Activated gamma-delta T cell (primary cell): ENCODE measurements around the gene EVI5.

Experiments used
- DNase-seq: peaks from one replicate; lab custom pipeline; 2025; lab: John Stamatoyannopoulos, UW
- total RNA-seq, 2 donors: gene quantifications; one replicate each; lab custom pipeline; 2026; lab: John Stamatoyannopoulos, UW

EVI5 gene
- 2.9 to 4.0 reads per million in 2 donors for total RNA-seq

DNA sequence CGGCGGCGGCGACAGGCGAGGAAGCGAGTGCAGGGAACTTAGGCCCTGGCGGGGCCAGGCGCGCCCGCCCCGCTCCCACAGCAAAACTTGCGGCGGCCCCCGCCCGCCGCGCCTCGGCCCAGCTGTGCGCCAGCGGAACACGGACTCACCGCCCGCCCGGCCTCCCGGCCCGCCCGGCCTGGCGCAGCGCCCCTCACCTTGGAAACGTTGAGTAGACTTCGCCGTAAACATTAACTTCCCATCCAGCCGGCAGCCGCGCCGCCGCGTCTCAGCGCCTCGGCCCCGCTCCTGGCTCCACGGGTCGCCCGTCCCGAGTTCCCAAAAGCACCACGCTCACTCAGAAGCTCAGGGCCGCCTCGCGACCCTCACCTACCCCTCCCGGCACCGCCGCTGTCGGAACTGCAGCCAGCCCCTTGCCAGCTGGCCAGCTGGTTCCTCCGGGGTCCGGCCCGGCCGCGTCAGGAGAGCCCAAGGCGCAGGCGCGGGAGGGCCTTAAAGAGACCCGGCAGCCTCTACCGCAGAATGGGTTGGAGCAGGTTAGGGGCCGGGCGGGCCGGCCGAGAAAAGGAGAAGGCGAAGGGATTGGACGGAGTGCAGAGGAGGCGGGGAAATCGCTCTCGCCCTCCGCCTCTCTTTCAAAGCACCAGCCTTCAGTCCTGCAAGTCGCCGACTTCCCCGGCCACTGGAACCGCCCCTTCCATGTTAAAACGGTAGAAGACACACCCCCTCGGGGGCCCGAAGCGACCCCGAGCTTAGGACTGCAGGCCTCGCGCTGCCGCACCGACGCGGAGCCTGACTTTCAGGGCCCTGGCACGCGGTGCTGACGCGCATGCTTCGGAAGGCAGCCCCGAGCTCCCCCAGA, at the start of gene EVI5:
Gene EVI5, minus strand, starts transcription at position 470 of the 862 bp plus-strand sequence. CDS start 48,562 bp downstream, outside the sequence.
- DNase-seq: peak; percentile 29

DNA sequence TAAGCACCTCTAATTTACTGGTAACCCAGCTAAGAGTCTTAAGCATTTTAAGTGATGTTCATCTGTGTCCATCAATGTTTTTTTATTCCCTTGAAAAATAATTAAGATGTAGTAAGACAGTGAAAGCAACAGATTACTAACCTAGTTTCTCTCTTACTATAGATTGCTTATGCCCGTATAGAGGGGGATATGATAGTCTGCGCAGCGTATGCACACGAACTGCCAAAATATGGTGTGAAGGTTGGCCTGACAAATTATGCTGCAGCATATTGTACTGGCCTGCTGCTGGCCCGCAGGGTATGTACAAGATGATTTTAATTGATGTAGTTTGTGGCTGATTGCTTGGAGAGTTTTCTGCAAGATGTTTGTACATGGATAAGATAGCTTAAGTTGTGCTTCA, 49.7 kb upstream of the EVI5 start:
- DNase-seq: no peak

DNA sequence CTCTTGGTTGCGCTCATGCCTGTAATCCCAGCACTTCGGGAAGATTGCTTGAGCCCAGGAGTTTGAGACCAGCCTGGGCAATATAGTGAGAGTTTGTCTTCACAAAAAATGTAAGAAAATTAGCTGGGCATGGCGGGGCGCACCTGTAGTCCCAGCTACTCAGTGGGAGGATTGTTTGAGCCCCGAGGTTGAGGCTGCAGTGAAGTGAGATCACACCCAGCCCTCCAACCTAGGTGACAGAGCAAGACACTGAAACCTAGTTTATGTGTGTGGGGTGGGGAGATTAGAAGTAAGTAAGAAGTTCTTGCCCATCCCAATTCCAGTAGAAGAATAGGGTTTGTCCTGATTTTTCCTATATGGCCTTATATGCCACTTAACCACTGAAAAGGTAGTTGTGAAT, 48.9 kb upstream of the EVI5 start:
- DNase-seq: no peak

DNA sequence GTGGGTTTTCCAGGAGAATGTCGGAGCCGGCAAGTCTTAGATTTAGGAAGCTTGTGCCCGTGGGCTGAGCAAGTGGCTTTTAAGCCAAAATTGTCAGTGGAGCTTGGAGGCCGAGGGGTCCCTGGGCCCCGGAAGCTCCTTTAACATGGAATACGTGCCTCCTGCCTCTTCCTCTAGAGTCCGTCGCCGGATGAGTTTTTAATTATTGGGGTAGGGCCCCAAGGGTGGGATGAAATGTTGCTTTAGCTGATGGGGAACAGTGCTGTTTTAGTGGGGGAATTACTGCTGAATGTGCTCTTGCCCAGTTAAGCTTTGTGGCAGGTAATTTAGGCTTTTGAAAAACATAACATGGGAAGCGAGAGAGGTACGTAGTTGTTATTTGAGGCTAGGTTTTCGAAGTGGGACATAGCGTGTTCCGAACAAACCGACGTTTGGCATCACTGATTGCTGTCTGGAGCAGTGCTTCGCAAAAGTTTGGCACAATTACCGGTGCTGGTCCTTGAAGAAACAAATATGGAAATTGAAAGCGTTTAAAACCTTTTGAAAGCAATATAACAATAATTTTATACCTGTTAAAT, 47.7 kb upstream of the EVI5 start:
- DNase-seq: no peak

DNA sequence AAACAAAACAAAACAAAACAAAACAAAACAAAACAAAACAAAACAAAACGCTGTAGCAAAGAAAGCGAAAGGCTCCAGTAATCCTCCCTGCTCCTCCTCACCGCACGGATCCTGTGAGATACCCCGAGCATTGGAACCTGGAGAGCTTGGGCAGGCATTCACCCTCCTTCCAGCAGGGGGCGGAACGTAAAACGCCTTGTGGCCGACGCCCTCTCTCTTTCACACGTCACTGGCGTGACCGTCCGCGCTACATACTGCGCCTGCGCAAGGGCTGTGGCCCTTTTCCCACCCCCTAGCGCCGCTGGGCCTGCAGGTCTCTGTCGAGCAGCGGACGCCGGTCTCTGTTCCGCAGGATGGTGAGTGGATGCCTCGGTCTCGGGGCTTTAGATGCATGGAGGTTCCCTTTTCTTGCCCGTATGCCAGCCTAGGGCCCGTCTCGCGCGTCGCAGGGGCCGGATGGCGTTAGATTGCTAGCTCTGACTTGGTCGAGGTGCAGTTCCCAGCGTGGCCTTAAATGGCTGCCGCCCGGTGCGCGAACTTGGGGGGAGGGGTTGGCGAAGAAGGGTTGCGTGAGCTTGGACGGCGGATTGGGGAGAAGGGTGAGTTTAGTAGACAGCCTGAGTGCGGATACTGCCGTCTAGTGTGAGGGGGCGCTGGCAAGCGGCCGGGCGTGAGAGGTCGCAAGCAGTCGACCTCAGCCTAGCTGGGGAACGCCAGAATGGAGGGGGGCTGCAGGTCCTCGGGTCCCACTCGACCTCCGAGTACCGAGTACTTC, 47.0 kb upstream of the EVI5 start, which contains the start of gene RPL5:
Gene RPL5, plus strand, starts transcription at position 279 of the 775 bp plus-strand sequence. Its CDS starts 75 bp downstream, at position 354.
- peak; percentile 85 for DNase-seq

DNA sequence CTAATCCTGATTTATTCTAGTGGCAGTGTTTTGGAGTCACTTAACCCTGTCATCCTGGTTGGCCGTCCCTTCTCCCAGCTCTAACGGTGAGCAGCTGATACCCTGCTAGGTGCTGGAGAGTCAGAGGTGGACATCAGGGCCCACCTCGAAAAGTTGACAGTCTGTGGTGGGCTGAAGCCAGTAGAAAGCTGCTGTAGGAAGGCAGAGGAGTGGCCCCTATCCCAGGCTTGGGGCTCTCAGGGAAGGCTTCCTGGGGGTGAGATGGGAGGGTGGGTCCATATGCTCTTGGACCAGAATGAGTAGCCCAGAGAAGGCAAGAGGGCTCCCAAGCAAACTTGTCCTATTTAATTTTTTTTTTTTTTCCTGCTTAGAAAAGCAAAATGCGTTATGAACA, 46.5 kb upstream of the EVI5 start:
- DNase-seq: no peak

DNA sequence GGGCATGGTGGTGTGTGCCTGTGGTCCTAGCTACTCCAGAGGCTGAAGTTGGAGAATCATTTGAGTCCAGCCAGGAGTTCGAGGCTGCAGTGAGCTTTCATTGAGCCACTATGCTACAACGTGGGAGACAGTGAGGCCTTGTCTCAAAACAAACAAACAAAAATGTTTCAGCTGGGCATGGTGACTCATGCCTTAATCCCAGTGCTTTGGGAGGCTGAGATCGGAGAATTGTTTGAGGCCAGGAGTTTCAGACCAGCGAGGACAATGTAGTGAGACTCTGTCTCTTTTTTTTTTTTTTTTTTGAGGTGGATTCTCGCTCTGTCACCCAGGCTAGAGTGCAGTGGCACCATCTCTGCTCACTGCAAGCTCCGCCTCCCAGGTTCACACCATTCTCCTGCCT, 41.9 kb upstream of the EVI5 start:
- DNase-seq: no peak

DNA sequence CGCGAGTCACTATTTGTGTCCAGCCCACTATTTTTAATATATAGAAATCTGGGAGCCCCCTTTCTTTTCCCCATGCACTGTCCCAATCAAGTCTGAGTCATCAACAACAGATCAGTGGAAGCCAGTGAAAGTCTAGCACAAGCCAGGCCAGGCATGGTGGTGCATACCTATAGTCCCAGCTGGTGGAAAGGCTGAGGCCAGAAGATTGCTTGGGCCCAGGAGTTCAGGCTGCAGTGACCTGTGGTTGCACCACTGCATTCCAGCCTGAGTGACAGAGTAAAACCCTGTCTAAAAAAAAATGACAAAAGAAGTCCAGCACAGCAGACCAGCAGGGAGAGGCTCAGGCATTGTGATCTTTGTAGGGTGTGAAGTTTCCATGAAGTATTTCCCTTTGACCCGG, 38.0 kb upstream of the EVI5 start:
- DNase-seq: no peak

DNA sequence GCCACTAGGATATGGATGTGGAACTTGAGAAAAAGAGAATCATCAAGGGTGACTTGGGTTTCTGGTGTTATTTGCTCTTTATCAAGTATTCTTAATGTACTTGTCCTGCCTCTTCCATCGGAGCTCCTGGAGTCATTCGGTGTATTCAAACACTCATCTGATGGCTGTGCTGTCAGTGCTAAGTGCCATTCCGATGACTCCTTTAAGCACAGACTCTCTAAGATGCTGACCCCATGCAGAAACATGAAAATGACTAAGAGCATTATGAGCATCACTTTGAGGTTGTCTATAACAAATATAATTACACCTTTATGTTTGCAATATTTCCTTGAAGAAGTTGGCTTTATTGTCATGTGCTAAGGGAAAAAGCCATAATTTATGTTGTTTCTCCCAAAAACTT, 35.6 kb upstream of the EVI5 start:
- DNase-seq: no peak

DNA sequence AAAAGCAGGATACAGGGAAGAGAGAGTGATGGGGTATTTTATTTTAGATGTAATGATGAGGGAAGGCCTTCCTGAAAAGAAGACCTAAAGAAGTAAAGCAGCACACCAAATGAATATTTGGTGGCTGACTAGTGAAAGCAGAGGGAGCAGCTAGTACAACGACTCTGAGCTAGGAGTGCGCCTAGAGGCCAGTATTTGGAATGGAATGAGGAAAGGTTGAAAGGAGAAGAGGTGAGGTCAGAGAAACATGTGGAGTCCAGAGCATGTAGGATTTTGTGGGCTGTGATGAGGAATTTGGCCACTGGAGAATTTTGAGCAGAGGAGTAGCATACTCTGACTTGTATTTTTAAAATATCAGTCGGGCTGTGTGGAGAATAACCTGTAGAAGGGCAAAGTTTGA, 35.1 kb upstream of the EVI5 start:
- no peak for DNase-seq

DNA sequence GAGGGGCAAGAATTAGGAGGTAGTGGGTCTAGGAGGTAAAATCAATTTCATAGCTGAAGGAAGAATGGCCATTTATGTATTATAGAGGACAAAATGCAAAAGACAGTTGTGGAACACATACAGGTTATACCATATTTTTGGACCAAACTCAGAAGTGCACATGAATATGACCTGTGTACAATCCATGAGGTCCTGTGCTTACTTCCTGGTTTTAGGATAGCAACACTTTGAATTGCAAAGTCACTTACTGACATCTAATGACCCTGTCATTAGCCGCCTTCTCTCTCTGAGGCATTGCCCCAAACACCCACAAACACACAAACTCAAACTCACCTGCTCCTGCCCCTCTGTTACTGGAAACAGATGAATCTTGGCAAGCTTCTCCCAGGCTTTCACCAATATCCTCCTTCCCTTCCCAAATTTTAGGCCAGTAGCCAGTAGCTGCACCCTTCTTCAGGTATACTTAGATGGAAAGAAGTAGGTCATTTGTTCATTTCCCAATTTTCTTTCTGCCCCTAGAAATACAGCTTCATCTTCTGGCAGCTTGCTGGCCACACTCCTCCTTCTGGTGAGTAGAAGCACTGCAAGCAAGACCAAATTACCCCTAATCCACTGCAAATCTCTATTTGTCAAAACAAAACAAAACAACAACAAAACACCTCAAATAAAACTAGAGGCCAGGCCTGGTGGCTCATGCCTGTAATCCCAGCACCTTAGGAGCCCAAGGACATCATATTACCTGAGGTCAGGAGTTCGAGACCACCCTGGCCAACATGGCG, 33.3 kb upstream of the EVI5 start:
- no peak for DNase-seq

DNA sequence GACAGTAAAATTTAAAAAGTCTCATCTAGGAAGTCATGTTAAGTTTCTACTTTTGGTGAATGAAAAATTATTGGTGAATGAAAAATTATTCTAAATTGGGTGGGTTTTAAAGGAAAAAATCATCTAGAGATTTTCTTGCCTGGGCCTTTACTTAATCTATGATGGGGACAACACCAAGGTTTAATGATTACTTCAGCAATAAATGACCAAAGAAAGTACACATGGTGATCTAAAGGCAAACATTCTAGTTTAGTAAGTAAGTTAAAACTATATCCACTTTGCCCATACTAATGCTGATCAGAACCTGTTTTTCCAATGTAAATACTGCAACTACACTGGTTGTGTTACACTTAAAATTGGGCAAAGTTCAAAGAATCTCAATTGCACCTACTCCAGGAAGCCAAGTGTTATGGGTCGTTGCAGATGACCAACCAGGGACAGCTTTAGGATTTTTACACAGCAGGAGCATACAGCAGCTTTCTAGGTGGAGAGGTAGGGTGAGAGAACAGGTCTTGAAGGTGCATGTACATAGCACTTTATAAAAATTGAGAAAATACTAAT, 32.3 kb upstream of the EVI5 start:
- DNase-seq: no peak

DNA sequence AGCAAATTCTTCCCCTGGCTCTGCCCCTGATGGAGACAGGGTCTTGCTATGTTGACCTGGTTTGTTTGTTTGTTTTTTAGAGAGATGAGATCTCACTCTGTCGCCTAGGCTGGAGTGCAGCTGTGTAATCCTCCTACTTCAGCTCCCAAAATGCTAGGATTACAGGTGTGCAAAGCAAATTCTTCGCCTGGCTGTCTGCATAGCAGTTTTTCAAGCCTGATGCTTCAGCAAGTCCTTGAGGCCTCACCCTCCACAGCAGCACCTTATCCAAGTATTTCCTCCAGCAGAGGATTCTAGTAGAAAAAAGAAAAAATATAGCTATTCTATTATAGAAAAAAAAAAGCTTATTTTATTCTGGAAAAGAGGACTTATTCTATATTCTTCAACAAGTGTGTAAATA, 31.8 kb upstream of the EVI5 start:
- no peak for DNase-seq

DNA sequence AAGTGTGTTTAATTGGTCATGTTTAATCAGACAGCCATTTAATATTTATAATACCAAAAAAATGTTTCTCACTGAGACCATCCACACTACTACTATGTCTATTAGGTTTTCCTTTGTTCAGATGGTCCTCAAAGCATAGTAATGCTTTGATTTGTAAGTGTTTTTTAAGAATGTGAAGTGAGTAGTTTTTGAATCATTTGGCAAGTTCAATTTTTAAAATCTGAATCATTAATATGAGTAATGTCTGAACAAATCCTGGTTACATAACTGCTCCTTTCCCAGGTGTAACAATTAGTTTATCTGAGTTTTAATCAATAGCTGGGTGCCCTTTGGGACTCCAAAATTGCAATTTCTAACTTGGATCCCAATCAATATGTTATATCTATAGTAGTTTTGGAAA, 23.5 kb upstream of the EVI5 start:
- DNase-seq: no peak

DNA sequence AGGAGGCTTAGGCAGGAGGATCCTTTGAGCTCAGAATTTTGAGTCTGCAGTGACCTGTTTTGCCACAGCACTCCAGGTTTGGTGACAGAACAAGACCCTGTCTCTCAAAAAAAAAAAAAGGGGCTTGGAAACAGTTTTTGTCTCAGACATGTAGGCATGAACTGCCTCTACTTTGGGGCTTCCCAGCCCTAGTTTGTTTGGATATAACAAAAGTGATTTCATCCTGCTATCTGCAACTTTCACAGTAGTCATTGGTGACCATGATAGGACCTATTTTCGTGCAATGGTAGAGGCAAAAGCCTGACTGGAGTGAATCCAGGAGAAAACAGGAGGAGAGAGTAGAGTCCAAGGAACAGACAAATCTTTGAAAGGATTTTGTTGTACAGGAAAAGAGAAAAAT, 20.3 kb upstream of the EVI5 start:
- DNase-seq: no peak

DNA sequence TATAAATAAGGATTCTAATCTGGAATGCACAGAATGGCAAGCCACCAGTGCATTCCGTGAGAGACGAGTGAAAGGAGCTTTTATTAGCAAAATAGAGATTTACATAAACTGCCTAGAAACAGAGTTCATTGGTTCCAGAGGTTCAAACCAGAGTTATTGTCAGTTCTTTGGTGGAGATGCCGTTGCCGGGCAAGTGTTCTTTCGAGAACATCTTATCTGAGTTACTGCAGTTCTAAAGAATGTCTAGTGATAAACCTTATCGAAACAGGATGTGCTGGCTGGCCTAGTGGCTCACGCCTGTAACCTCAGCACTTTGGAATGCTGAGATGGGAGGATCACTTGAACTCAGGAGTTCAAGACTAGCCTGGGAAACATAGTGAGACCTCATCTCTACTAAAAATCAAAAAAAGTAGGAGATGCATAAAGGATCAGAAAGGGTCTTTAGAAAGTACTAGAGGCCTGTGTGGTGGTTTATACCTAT, 19.9 kb upstream of the EVI5 start:
- no peak for DNase-seq

DNA sequence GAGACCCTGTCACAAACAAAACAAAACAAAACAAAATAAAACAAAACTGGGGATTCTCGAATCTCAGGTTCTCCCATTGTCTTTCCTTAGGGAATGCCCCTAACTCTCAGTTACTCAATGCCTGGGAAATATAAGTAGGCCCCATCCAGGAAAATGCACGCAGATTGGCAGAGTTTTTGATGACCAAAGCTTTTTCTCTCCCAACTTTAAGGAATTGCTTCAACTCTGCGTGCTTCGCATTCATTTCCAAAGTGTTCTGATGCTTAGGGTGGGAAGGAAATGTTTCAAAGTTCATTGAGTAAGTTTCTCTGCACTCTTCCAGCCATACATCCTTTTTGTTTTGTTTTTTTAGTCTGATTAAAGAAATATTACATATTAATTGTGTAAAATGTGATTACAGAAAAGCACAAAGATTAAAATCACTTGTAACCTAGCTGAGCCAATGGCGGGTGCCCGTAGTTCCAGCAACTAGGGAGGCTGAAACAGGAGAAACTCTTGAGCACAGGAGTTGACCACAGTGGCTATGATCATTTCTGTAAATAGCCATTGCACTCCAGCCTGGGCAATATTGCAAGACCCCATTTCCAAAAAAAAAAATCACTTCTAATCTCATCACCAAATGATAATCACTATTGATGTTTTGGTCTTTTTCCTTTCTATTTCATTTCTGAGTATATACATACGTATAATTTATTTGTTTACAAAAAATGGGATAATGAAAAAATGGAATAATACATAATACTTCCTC, 18.4 kb upstream of the EVI5 start:
- DNase-seq: no peak

DNA sequence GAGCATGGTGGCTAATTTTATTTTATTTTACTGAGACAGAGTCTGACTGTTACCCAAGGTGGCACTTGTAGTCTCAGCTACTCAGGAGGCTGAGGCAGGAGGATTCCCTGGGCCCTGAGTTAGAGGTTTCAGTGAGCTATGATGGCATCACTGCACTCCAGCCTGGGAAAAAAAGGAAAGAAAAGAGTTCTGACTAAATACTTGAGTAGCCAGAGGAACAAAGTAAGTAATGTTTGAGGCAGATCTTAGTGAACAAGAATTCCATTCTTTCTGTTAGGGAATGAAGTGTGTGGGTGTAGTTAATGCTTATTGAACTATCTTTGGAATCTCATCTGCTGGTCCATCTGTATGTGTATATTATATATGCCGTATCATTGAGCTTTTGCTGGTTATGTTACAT, 13.1 kb upstream of the EVI5 start:
- DNase-seq: no peak

DNA sequence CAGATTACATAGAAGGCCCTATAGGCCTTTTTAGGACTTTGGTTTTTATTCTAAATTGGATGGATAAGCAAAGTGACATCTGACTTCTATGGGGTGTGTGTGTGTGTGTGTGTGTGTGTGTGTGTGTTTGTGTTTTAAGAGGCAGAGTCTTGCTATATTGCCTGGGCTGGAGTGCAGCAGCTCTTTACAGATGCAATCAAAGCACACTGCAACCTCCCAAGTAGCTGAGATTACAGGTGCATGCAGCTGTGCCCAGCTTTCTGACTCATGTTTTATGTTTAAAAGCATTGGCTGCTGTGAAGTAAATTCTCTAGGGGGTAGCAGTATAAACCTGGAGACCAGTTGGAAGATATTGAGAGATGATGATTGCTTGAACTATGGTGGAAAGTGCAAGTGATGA, 12.4 kb upstream of the EVI5 start:
- no peak for DNase-seq

DNA sequence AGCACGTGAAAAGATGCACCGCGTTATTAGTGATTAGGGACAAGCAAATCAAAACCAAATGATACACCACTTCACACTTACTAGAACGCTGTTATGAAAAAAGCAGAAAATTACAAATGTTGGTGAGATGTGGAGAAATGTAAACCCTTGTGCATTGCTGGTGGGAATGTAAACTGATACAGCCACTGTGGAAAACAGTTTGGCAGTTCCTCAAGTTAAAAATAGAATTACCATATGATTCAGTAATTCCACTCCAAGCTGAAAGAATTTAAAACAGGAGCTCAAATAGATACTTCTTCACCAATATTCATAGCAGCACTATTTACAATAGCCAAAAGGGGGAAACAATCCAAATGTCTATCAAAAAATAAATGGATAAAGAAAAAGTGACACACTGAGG, 10.3 kb upstream of the EVI5 start:
- no peak for DNase-seq

DNA sequence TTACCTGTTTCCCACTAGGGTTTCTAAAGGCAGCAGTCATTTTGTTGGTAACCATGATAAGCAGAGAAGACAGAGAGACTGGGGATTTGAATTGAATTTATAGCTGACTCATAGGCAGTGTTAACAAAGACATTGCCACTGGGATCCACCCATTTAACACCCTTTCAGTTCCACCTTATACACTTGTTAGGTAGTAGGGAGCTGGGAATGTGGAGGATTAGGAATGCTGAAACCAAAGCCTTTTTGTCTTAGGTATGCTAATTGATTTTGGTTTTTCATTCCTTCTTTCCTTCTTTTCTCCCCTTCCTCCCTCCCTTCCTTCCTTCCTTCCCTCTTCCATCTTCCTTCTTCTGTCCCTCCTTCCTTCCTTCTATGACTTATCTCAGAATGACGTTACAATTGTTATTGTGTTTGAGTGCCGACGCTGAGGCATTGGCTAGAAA, 7.5 kb upstream of the EVI5 start:
- no peak for DNase-seq
